Fibroblast of the aortic adventitia (primary cell): ENCODE measurements around the gene IBTK. TPM values are rescaled to one million over a fixed set of nuclear protein-coding genes. Genes with fewer than 3 reads are reported as not detected.
"Not testable (repeated sequence)": the region's sequence is repeated elsewhere in the genome, so short reads cannot be mapped to it uniquely, and the experiment has no call there.

Source experiments
- DNase-seq: peaks from one replicate; pipeline ENCODE4 v3.0.0-alpha.2; 2010; ENCODE audit warnings: low read depth
- H3K4me3 ChIP-seq: 2 replicates; pipeline ENCODE4 v1.5.1; 2011; ENCODE audit warnings: low read depth, mild to moderate bottlenecking, control low read depth, low read length, moderate library complexity
- small RNA-seq: library from RNA; depleted of rRNA; stranded (forward); fragments of <200 nt; gene quantifications from one replicate; pipeline ENCODE3, GENCODE V24; 2012
- total RNA-seq: library from RNA; depleted of rRNA; stranded (reverse); fragments of >200 nt; gene quantifications from 2 replicates; pipeline ENCODE4 v1.2.3, GENCODE V29; 2012; ENCODE audit warnings: low replicate concordance
- TF ChIP-seq, protein P1 (sequence below): IDR thresholded peaks from 2 replicates; pipeline ENCODE4 v1.5.1; 2011; ENCODE audit warnings: mild to moderate bottlenecking, low read length, control low read depth, inconsistent platforms; ENCODE audit not compliant: insufficient read depth

Gene IBTK
- total RNA-seq, 1 donor: 69.3 TPM

DNA sequence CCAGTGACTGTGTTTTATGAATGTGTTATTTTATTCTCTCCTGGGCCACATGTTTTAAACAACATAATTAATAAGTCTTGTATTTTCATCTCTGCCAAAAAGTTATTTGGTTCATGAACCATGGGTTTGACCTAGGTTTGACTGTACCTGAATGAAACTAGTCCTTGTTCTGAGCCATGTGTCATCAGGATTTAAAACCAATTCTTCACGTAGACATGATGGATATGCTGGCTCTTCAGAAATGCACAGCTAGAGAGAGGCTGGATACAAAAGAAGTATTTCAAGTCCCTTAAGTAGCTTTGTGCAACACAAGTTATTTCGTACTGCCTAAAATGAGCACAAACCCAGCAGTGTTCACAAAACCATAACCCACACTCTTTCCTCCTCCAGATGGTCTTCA, 116.1 kb downstream of the IBTK start:
- no peak overlapping the region for H3K4me3 ChIP-seq
- TF ChIP-seq, protein P1, sequence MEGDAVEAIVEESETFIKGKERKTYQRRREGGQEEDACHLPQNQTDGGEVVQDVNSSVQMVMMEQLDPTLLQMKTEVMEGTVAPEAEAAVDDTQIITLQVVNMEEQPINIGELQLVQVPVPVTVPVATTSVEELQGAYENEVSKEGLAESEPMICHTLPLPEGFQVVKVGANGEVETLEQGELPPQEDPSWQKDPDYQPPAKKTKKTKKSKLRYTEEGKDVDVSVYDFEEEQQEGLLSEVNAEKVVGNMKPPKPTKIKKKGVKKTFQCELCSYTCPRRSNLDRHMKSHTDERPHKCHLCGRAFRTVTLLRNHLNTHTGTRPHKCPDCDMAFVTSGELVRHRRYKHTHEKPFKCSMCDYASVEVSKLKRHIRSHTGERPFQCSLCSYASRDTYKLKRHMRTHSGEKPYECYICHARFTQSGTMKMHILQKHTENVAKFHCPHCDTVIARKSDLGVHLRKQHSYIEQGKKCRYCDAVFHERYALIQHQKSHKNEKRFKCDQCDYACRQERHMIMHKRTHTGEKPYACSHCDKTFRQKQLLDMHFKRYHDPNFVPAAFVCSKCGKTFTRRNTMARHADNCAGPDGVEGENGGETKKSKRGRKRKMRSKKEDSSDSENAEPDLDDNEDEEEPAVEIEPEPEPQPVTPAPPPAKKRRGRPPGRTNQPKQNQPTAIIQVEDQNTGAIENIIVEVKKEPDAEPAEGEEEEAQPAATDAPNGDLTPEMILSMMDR: no peak
- no peak for DNase-seq

DNA sequence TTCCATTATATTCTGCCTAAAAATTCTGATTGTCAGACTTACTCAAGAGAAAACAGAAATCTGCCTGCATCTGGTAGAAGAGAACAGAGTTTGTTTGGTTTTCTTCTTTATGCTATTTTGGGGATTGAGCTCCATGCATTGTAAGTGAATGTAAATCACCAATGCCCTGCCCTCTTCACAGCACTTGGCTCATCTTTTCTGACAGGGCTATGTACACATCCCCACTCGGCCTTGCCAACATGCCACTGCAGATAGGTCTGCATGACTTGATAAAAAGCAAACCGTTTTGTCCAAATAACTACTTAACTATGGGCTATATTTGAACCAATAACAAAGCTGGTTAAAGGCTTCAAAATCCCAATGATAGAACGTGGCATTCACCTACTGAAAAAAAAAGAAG, 117.7 kb downstream of the IBTK start:
- DNase-seq: no peak
- TF ChIP-seq, protein P1: no peak
- no peak overlapping the region for H3K4me3 ChIP-seq

DNA sequence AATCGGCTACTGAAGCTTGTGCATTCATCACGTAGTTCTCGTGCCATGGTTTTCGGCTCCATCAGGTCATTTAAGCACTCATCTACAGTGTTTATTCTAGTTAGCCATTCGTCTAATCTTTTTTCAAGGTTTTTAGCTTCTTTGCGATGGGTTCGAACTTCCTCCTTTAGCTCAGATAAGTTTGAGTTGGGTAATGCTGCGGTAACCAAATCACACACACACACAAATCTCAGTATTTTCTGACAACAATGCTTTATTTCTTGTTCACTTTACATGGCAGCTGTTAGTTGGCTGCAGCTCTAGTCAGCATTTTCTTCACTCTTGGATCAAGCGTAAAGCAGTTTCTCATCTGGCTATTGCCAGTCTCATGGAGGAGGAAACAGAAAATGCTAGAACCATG, 118.6 kb downstream of the IBTK start:
- DNase-seq, H3K4me3 ChIP-seq: not testable (repeated sequence)

DNA sequence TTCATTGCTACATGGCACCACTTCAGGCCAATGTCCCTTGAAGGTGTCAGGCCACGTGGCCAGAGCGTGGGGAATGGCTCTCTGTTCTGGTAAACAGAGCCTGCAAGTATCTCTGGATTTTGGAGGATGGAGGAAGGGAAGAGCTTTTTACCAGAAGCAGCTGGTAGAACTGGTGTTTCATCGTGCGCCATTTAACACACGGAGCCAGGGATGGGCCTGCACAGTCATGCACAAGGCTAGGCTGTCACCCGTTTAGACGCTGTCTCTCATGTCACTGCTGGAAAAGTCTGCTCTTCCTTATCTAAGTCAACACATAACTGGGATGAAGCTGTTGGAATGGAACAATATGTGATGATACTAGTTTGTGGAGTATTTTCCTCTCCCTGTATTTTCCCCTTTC, 123.9 kb downstream of the IBTK start:
- TF ChIP-seq, protein P1: no peak
- DNase-seq: no peak
- H3K4me3 ChIP-seq: no peak overlapping the region

Small RNA genes lying within 50 kb of the gene (small RNA-seq; reads per million reads assigned to genes)
- gene RNU6-130P: not detected

Other genes with a start within 250 kb of the IBTK start
- 34.6 and 101 TPM in 2 replicates for gene TPBG, start 116.1 kb upstream of the IBTK start, total RNA-seq